Smooth muscle cell (in vitro differentiated cells): ENCODE results near the gene SYK. TPM values are rescaled to one million over a fixed set of nuclear protein-coding genes. Genes with fewer than 3 reads are reported as not detected.
A peak's percentile ranks its signal among the peaks of the same experiment; 100 is the strongest.

Source experiments
- DNase-seq: peaks from one replicate; lab custom pipeline; 2025; ENCODE audit not compliant: unreplicated experiment; lab: John Stamatoyannopoulos, UW
- H2AFZ ChIP-seq: fragments of 200-600 bp; sonication (generic); 2 replicates; pipeline ENCODE4 v1.6.0; 2016; ENCODE audit warnings: antibody characterized with exemption, low read depth, mild to moderate bottlenecking
- H3F3A ChIP-seq: fragments of 200-600 bp; sonication (generic); 2 replicates; pipeline ENCODE4 v1.6.0; 2017; ENCODE audit warnings: antibody characterized with exemption, low read depth
- H3K27ac ChIP-seq: fragments of 200-600 bp; sonication (generic); 2 replicates; pipeline ENCODE4 v1.5.1; 2016; ENCODE audit warnings: low read depth, mild to moderate bottlenecking
- H3K27me3 ChIP-seq: fragments of 200-600 bp; sonication (generic); 2 replicates; pipeline ENCODE4 v1.6.1; 2016; ENCODE audit warnings: low read depth, mild to moderate bottlenecking
- H3K36me3 ChIP-seq: fragments of 200-600 bp; sonication (generic); 2 replicates; pipeline ENCODE4 v1.5.1; 2016; ENCODE audit warnings: low read depth
- H3K4me1 ChIP-seq: fragments of 200-600 bp; sonication (generic); 2 replicates; pipeline ENCODE4 v1.5.1; 2016; ENCODE audit warnings: low read depth
- H3K4me2 ChIP-seq: fragments of 200-600 bp; sonication (generic); 2 replicates; pipeline ENCODE4 v1.6.0; 2016; ENCODE audit warnings: mild to moderate bottlenecking
- H3K4me3 ChIP-seq: fragments of 200-600 bp; sonication (generic); 2 replicates; pipeline ENCODE4 v1.5.1; 2016; ENCODE audit warnings: mild to moderate bottlenecking
- H3K79me2 ChIP-seq: fragments of 200-600 bp; sonication (generic); 2 replicates; pipeline ENCODE4 v1.6.0; 2016; ENCODE audit warnings: low read depth, mild to moderate bottlenecking
- H3K9ac ChIP-seq: fragments of 200-600 bp; sonication (generic); 2 replicates; pipeline ENCODE4 v1.6.0; 2016; ENCODE audit warnings: low read depth
- H3K9me3 ChIP-seq: fragments of 200-600 bp; sonication (generic); replicated peaks from 2 replicates; pipeline ENCODE4 v1.5.1; 2016; ENCODE audit warnings: low read depth
- H4K20me1 ChIP-seq: fragments of 200-600 bp; sonication (generic); 2 replicates; pipeline ENCODE4 v1.6.0; 2016; ENCODE audit warnings: low read depth
- WGBS: methylation state at CpG from one replicate; pipeline ENCODE4 v1.1.7; 2016; ENCODE audit warnings: low lambda C conversion rate; 5-methylcytosine and 5-hydroxymethylcytosine counted together
- polyA plus RNA-seq: library from polyadenylated mRNA; unstranded; fragments of >200 nt; fragmentation: Nextera tagmentation; extraction: Ambion mirVana; gene quantifications from 2 replicates; pipeline ENCODE4 v1.2.1, GENCODE V29; 2016
- total RNA-seq: library from RNA; depleted of rRNA; stranded (reverse); fragments of >200 nt; gene quantifications from 2 replicates; pipeline ENCODE4 v1.2.3, GENCODE V29; 2014
- TF ChIP-seq, protein P1 (sequence below): fragments of 200-600 bp; sonication (generic); IDR thresholded peaks from 2 replicates; pipeline ENCODE4 v1.5.1; 2017; ENCODE audit warnings: borderline replicate concordance, mild to moderate bottlenecking, antibody characterized with exemption; ENCODE audit not compliant: insufficient read depth, poor library complexity, severe bottlenecking

SYK gene
- total and polyA plus RNA-seq, 2 experiments from 2014 or later = 0.09 TPM; not detected in 1

- DNase-seq = no peak
- Histone ChIP-seq H3K9me3 (no peaks in the 10 kb centered on the region), H3K4me2 (no peak overlapping the region), H3K4me3 (no peak overlapping the region), H2AFZ (no peak overlapping the region), H3K4me1 (no peaks in the 10 kb centered on the region), H4K20me1 (no peaks in the 10 kb centered on the region), H3K79me2 (no peaks in the 10 kb centered on the region), H3K27ac (no peak overlapping the region), H3K9ac (no peak overlapping the region), H3F3A (no peaks in the 10 kb centered on the region), H3K36me3 (no peaks in the 10 kb centered on the region), H3K27me3 (peaks cover 28% of the 10 kb centered on the region)
- WGBS = 92% methylated on average over 3 of the region's 3 CpGs
- TF ChIP-seq, protein P1, sequence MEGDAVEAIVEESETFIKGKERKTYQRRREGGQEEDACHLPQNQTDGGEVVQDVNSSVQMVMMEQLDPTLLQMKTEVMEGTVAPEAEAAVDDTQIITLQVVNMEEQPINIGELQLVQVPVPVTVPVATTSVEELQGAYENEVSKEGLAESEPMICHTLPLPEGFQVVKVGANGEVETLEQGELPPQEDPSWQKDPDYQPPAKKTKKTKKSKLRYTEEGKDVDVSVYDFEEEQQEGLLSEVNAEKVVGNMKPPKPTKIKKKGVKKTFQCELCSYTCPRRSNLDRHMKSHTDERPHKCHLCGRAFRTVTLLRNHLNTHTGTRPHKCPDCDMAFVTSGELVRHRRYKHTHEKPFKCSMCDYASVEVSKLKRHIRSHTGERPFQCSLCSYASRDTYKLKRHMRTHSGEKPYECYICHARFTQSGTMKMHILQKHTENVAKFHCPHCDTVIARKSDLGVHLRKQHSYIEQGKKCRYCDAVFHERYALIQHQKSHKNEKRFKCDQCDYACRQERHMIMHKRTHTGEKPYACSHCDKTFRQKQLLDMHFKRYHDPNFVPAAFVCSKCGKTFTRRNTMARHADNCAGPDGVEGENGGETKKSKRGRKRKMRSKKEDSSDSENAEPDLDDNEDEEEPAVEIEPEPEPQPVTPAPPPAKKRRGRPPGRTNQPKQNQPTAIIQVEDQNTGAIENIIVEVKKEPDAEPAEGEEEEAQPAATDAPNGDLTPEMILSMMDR = no peak
Measured at GRCh38 chr9:90795084-90795483, 6.5 kb upstream of the SYK start.

- no peaks in the 10 kb centered on the region for H3F3A ChIP-seq
- H3K27ac ChIP-seq = no peak overlapping the region
- no peaks in the 10 kb centered on the region for H3K4me1 ChIP-seq
- H3K27me3 ChIP-seq = peaks cover 36% of the 10 kb centered on the region
- no peak overlapping the region for H2AFZ ChIP-seq
- H3K36me3 ChIP-seq = no peaks in the 10 kb centered on the region
- TF ChIP-seq, protein P1 = no peak
- no peak for DNase-seq
- no peaks in the 10 kb centered on the region for H3K79me2 ChIP-seq
- no peak overlapping the region for H3K9ac ChIP-seq
- H3K4me3 ChIP-seq = no peak overlapping the region
- H3K4me2 ChIP-seq = no peak overlapping the region
- no peaks in the 10 kb centered on the region for H3K9me3 ChIP-seq
- WGBS = 96% methylated on average over 5 of the region's 5 CpGs
- no peaks in the 10 kb centered on the region for H4K20me1 ChIP-seq
Measured at GRCh38 chr9:90795871-90796317, 5.7 kb upstream of the SYK start.

DNA sequence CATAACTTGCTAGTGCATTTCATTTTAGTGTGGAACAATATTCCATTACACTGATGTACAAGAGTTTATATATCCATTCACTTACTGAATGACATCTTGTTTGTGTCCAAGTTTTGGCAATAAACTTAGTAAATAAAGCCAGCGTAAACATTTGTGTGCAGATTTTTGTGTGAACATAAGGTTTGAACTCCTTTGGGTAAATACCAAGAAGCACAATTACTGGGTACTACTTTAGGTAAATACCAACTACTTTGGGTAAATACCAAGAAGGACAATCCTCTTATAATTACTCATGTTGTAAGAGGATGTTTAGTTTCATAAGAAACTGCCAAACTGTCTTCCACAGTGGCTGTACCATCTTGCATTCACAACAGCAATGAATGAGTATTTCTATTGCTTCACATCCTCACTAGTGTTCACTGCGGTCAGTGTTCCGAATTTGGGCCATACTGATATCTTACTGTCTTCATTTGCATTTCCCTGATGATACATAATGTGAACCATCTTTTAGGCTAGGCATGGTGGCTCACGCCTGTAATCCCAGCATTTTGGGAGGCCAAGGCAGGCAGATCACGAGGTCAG, 2.3 kb upstream of the SYK start:
- no peak overlapping the region for H2AFZ ChIP-seq
- H3K9me3 ChIP-seq = no peaks in the 10 kb centered on the region
- no peaks in the 10 kb centered on the region for H3K36me3 ChIP-seq
- no peak overlapping the region for H3K4me2 ChIP-seq
- no peaks in the 10 kb centered on the region for H3K79me2 ChIP-seq
- H3F3A ChIP-seq = no peaks in the 10 kb centered on the region
- no peaks in the 10 kb centered on the region for H4K20me1 ChIP-seq
- H3K27ac ChIP-seq = no peak overlapping the region
- H3K4me3 ChIP-seq = no peak overlapping the region
- peaks cover 7% of the 10 kb centered on the region for H3K4me1 ChIP-seq
- DNase-seq = no peak
- WGBS = 89% methylated on average over 5 of the region's 5 CpGs
- TF ChIP-seq, protein P1 = no peak
- H3K9ac ChIP-seq = no peak overlapping the region
- peaks cover 71% of the 10 kb centered on the region for H3K27me3 ChIP-seq

DNA sequence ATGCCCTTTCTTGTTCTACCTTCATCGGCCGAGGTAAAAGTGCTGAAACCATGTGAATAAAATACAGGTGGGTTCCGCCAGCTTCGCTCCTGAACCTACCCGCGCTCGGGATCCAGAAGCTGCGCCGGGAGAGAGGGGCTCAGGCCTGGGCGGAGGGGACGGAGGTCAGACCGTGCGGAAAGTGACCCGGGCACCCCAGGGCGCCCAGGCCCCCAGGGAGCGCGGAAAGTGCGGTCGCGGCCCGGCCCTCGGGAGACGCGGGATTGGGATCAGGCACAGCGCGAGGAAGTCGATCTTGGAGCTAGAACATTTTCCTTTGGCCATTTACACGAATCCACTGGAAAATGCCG, 329 bp downstream of the SYK start:
- H3K27me3 ChIP-seq = peaks cover 80% of the 10 kb centered on the region
- H3K79me2 ChIP-seq = no peaks in the 10 kb centered on the region
- H3K9ac ChIP-seq = no peak overlapping the region
- H3K4me2 ChIP-seq = peak overlapping the region; percentile 98
- peaks cover 7% of the 10 kb centered on the region for H3K4me1 ChIP-seq
- TF ChIP-seq, protein P1 = no peak
- no peaks in the 10 kb centered on the region for H3K9me3 ChIP-seq
- no peak overlapping the region for H3K27ac ChIP-seq
- H3K4me3 ChIP-seq = peak overlapping the region; percentile 55
- peak overlapping the region; percentile 63 for H2AFZ ChIP-seq
- WGBS = 3% methylated on average over 29 of the region's 29 CpGs
- H3K36me3 ChIP-seq = no peaks in the 10 kb centered on the region
- DNase-seq = no peak
- H4K20me1 ChIP-seq = no peaks in the 10 kb centered on the region
- H3F3A ChIP-seq = no peaks in the 10 kb centered on the region
